ENCODE data around the gene AGR3.

- TF ChIP-seq CTCF (IDR thresholded peaks at IDR 0.05; ENCODE audit: insufficient read depth, low read depth, low read length) (no peak), EZH2 (IDR thresholded peaks at IDR 0.05; ENCODE audit: insufficient read depth, low read length) (no peak)
These were observed 59.8 kb downstream of the AGR3 start for GRCh38 chr7:16822029-16822428.

Measured in astrocyte (in vitro differentiated cells and primary cell).